ENCODE data around the gene MTSS2.

- TF ChIP-seq CTCF (conservative IDR thresholded peaks at IDR 0.05; ENCODE audit: low read depth, low read length): no peak
- no peak for TF ChIP-seq MXI1 (IDR thresholded peaks at IDR 0.05; ENCODE audit: borderline replicate concordance, low read depth, low read length)
- no peak for TF ChIP-seq POLR2A (IDR thresholded peaks at IDR 0.05; ENCODE audit: low read depth, low read length)
- no peak for TF ChIP-seq CEBPB (IDR thresholded peaks at IDR 0.05; ENCODE audit: low read depth, low read length)
- TF ChIP-seq FOS (IDR thresholded peaks at IDR 0.05; ENCODE audit: low read depth, low read length): no peak
- TF ChIP-seq CHD1 (IDR thresholded peaks at IDR 0.05; ENCODE audit: low read depth, low read length): no peak
- no peak for TF ChIP-seq RAD21 (IDR thresholded peaks at IDR 0.05; ENCODE audit: low read length)
- TF ChIP-seq MAFK (IDR thresholded peaks at IDR 0.05; ENCODE audit: low read depth, low read length): no peak
- no peak for TF ChIP-seq USF2 (IDR thresholded peaks at IDR 0.05; ENCODE audit: low read depth, low read length)
Observed at GRCh38 chr16:70662991-70663523, 22.8 kb downstream of the MTSS2 start.

Measured in IMR-90 (cell line).